Neutrophil (primary cell): ENCODE measurements around the gene CMSS1.

Experiments
- H3K27ac ChIP-seq: fragments of 200-600 bp; sonication (generic); 2 replicates; pipeline ENCODE4 v1.5.1; 2016; ENCODE audit warnings: mild to moderate bottlenecking, moderate library complexity
- H3K27me3 ChIP-seq: fragments of 200-600 bp; sonication (generic); 2 replicates; pipeline ENCODE4 v1.6.0; 2016; ENCODE audit warnings: mild to moderate bottlenecking
- H3K36me3 ChIP-seq: fragments of 200-600 bp; sonication (generic); 2 replicates; pipeline ENCODE4 v1.5.1; 2017
- H3K4me1 ChIP-seq, 2 experiments: fragments of 200-600 bp in 1 of 2; sonication (generic) in 1 of 2; 1 replicate in 1 of 2; 2 replicates in 1 of 2; pipeline versions ENCODE4 v1.5.1 to v1.6.1; 2013 to 2016; ENCODE audit warnings: low read depth in 1 of 2, low read length in 1 of 2, mild to moderate bottlenecking in 1 of 2, moderate library complexity in 1 of 2; ENCODE audit not compliant: control insufficient read depth in 1 of 2, insufficient read depth in 1 of 2
- H3K4me3 ChIP-seq, 2 experiments: fragments of 200-600 bp in 1 of 2; sonication (generic) in 1 of 2; 1 replicate in 1 of 2; 2 replicates in 1 of 2; pipeline ENCODE4 v1.5.1; 2013 to 2016; ENCODE audit warnings: low read depth in 1 of 2, low read length in 1 of 2, mild to moderate bottlenecking in 1 of 2, moderate library complexity in 1 of 2
- H3K9me3 ChIP-seq: fragments of 200-600 bp; sonication (generic); 2 replicates; pipeline ENCODE4 v1.5.1; 2016
- CTCF ChIP-seq: fragments of 200-600 bp; sonication (generic); IDR thresholded peaks from 2 replicates; pipeline ENCODE4 v1.5.1; 2016; ENCODE audit warnings: antibody characterized with exemption

Gene CMSS1

GRCh38 chr3:99858469-99858868, 40.8 kb downstream of the CMSS1 start:
- no peak overlapping the region for H3K27ac ChIP-seq
- no peak overlapping the region for H3K4me3 ChIP-seq
- no peaks in the 10 kb centered on the region for H3K4me1 ChIP-seq
- no peaks in the 10 kb centered on the region for H3K9me3 ChIP-seq
- no peak for TF ChIP-seq CTCF
- H3K27me3 ChIP-seq: no peaks in the 10 kb centered on the region
- no peaks in the 10 kb centered on the region for H3K36me3 ChIP-seq

- H3K36me3 ChIP-seq: no peaks in the 10 kb centered on the region
- H3K27me3 ChIP-seq: no peaks in the 10 kb centered on the region
- H3K9me3 ChIP-seq: no peaks in the 10 kb centered on the region
- no peak overlapping the region for H3K4me3 ChIP-seq
- TF ChIP-seq CTCF: no peak
- H3K27ac ChIP-seq: no peak overlapping the region
- H3K4me1 ChIP-seq: no peaks in the 10 kb centered on the region
These were observed 42.2 kb downstream of the CMSS1 start for GRCh38 chr3:99859825-99860224.

DNA sequence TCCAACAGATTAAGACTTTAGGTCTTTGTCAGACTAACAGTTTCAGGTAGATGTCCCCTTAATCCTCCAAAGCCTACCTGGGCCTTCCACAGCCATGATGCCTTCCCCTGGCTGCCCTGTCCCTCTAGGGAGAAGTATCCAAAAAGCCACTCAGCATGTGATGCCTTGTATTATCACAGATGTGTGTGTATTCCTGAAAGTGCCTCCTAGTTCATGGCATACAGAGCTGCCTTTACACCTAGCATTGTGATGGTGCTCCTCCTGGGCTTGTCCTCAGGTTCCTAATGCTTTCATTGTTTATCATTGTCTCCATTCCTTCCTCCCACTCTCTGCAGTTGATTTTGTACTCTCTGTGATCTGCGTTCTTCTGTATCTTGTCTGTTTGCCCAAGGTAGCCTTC, 43.6 kb downstream of the CMSS1 start:
- H3K27me3 ChIP-seq: no peaks in the 10 kb centered on the region
- no peak overlapping the region for H3K27ac ChIP-seq
- TF ChIP-seq CTCF: no peak
- no peaks in the 10 kb centered on the region for H3K36me3 ChIP-seq
- H3K4me1 ChIP-seq: no peaks in the 10 kb centered on the region
- no peaks in the 10 kb centered on the region for H3K9me3 ChIP-seq
- H3K4me3 ChIP-seq: no peak overlapping the region

- Histone ChIP-seq H3K27ac (no peak overlapping the region), H3K4me3 (no peak overlapping the region), H3K27me3 (no peaks in the 10 kb centered on the region), H3K9me3 (no peaks in the 10 kb centered on the region), H3K36me3 (no peaks in the 10 kb centered on the region), H3K4me1 (no peaks in the 10 kb centered on the region)
- no peak for TF ChIP-seq CTCF
These were observed 44.5 kb downstream of the CMSS1 start for GRCh38 chr3:99862208-99862607.

- TF ChIP-seq CTCF: no peak
- H3K4me1 ChIP-seq: no peaks in the 10 kb centered on the region
- no peaks in the 10 kb centered on the region for H3K27me3 ChIP-seq
- no peaks in the 10 kb centered on the region for H3K9me3 ChIP-seq
- no peak overlapping the region for H3K4me3 ChIP-seq
- H3K27ac ChIP-seq: no peak overlapping the region
- H3K36me3 ChIP-seq: no peaks in the 10 kb centered on the region
These were observed 45.3 kb downstream of the CMSS1 start for GRCh38 chr3:99863002-99863401.

- Histone ChIP-seq H3K36me3 (no peaks in the 10 kb centered on the region), H3K27me3 (no peaks in the 10 kb centered on the region), H3K27ac (no peak overlapping the region), H3K4me1 (no peaks in the 10 kb centered on the region), H3K4me3 (no peak overlapping the region), H3K9me3 (no peaks in the 10 kb centered on the region)
- TF ChIP-seq CTCF: no peak
These were observed 45.9 kb downstream of the CMSS1 start for GRCh38 chr3:99863588-99863987.
